Hepatic stellate cell (primary cell): Measurements from ENCODE around the gene CYP11A1.

Experiments used
- DNase-seq: peaks from one replicate; pipeline ENCODE4 v3.0.0; 2011; ENCODE audit warnings: low spot score

Gene CYP11A1

GRCh38 chr15:74388363-74388951, 21.0 kb upstream of the CYP11A1 start:
- no peak for DNase-seq

GRCh38 chr15:74387621-74388362, 20.3 kb upstream of the CYP11A1 start:
- no peak for DNase-seq

GRCh38 chr15:74387141-74387541, 19.7 kb upstream of the CYP11A1 start:
- DNase-seq: no peak

- DNase-seq: no peak
Measured at GRCh38 chr15:74386496-74387140, 19.2 kb upstream of the CYP11A1 start.

- no peak for DNase-seq
Measured at GRCh38 chr15:74385733-74386132, 18.3 kb upstream of the CYP11A1 start.

GRCh38 chr15:74384881-74385643, 17.6 kb upstream of the CYP11A1 start:
- no peak for DNase-seq

- DNase-seq: no peak
Measured at GRCh38 chr15:74384566-74384880, 17.1 kb upstream of the CYP11A1 start.

GRCh38 chr15:74383695-74384565, 16.5 kb upstream of the CYP11A1 start:
- DNase-seq: no peak

GRCh38 chr15:74383286-74383685, 15.8 kb upstream of the CYP11A1 start:
- DNase-seq: no peak

- DNase-seq: peak; percentile 98
Measured at GRCh38 chr15:74382004-74382816, 14.8 kb upstream of the CYP11A1 start.

- DNase-seq: no peak
Measured at GRCh38 chr15:74381481-74381880, 14.0 kb upstream of the CYP11A1 start.

GRCh38 chr15:74381190-74381453, 13.7 kb upstream of the CYP11A1 start:
- no peak for DNase-seq

GRCh38 chr15:74380361-74381189, 13.1 kb upstream of the CYP11A1 start:
- DNase-seq: no peak

GRCh38 chr15:74378848-74379247, 11.4 kb upstream of the CYP11A1 start:
- DNase-seq: no peak

GRCh38 chr15:74377831-74378766, 10.7 kb upstream of the CYP11A1 start:
- DNase-seq: no peak

GRCh38 chr15:74376825-74377581, 9.6 kb upstream of the CYP11A1 start:
- DNase-seq: no peak

GRCh38 chr15:74376226-74376625, 8.8 kb upstream of the CYP11A1 start:
- DNase-seq: peak; percentile 0

GRCh38 chr15:74375303-74375693, 7.9 kb upstream of the CYP11A1 start:
- peak; percentile 83 for DNase-seq
